HFF-Myc (cell line): ENCODE results near the gene HOXA2.

Experiments used
- DNase-seq: peaks from one replicate; pipeline ENCODE4 v3.0.0-alpha.2; 2011; ENCODE audit warnings: low read depth; ENCODE audit errors: extremely low read depth
- H3K4me3 ChIP-seq: replicated peaks from 2 replicates; pipeline ENCODE4 v1.5.1; 2011; ENCODE audit warnings: low read depth, mild to moderate bottlenecking, control low read depth, low read length
- TF ChIP-seq, protein P1 (sequence below): IDR thresholded peaks from 2 replicates; pipeline ENCODE4 v1.5.1; 2012; ENCODE audit warnings: mild to moderate bottlenecking, low read depth, low read length, control low read depth; ENCODE audit errors: missing control alignments

The HOXA2 gene

DNA sequence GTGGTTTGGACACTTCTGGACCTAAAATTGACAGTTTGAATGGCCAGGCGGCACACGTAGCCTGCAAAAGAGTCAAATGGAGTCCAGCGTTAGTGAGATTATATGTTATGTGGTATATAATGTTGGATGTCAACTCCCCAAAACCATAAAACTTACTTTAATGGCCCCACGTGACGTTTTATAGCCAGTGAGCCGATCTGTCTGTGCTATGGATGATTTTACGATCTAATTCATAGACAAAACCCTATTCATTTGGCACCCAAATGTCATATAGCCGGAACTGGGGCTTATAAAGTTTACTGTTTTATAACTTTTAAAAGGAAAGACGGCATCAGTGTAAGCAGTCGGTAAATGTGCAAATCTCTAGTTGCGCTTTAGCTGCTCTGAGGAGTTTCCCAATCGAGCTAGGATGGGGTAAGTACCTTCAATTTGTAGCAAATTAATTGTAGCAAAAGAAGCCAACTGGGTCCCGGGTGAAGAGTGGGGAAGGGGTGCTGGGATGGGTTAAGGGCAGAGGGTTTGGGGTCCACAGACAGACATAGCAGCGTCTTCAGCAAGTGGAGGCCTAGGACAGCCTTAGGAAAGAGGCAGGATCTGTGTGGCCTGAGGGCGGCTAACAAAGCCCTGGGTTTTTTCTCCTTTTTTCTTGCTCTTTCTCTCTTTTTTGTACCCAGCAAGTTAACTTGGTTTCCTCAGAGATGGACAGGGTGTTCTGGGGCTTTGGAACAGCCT, 37.8 kb upstream of the HOXA2 start:
- no peak overlapping the region for H3K4me3 ChIP-seq
- no peak for DNase-seq
- TF ChIP-seq, protein P1, sequence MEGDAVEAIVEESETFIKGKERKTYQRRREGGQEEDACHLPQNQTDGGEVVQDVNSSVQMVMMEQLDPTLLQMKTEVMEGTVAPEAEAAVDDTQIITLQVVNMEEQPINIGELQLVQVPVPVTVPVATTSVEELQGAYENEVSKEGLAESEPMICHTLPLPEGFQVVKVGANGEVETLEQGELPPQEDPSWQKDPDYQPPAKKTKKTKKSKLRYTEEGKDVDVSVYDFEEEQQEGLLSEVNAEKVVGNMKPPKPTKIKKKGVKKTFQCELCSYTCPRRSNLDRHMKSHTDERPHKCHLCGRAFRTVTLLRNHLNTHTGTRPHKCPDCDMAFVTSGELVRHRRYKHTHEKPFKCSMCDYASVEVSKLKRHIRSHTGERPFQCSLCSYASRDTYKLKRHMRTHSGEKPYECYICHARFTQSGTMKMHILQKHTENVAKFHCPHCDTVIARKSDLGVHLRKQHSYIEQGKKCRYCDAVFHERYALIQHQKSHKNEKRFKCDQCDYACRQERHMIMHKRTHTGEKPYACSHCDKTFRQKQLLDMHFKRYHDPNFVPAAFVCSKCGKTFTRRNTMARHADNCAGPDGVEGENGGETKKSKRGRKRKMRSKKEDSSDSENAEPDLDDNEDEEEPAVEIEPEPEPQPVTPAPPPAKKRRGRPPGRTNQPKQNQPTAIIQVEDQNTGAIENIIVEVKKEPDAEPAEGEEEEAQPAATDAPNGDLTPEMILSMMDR = no peak

DNA sequence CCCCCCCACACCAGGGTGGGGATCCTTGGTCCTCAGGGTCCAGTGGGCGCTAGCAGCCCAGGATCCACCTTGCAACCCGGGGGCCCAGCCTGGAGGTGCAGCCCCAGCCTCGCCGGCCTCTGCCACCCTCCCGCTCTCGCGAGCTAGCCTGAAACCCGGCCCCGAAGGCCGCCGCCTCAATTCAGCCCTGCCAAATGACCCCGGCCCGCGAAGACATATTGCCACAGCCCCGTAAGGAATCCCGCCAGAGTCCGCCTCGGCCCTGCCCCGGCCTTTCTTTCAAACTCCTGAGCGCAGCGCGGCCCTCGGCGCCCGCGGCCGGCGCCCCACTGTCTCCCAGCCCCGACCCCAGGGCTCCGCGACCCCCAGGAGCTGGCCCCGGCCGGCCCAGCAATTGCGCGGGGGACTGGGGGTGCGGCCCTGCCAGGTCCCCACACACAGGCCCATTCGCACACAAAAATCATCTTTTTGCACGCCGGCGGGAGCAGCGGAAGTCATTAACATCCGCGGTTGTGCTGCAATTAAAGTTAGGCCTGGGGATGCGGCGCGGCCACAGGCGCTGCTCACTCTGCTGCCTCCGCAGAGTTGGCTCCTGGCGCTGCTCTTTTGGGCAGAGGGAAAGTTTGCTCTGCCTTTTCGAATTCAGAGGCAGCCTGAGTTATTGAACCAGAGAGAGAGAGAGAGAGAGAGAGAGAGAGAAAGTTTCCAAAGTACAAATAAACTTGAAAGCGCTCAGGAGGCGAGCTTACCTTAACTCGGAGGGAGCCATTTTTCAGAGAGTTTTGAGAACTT, 37.0 kb upstream of the HOXA2 start:
- DNase-seq = no peak
- TF ChIP-seq, protein P1 = no peak
- no peak overlapping the region for H3K4me3 ChIP-seq

DNA sequence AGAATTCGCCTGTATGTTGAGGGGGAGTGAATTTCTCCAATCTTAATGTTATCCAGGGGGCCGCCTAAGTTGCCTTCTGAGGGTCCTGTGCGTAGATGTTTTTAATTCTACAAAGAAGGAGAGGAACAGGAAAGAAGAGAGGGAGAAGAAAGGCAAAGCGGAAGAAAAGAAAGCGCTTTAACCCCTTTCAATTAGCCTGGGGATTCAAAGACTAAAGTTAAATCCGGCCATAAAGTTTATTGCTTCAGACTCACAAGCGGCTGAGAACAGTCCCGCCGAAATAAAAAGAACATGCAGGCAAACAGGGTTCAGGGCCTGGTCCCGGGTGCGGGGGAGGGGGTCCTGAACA, 36.5 kb upstream of the HOXA2 start:
- TF ChIP-seq, protein P1 = no peak
- DNase-seq = no peak
- no peak overlapping the region for H3K4me3 ChIP-seq

DNA sequence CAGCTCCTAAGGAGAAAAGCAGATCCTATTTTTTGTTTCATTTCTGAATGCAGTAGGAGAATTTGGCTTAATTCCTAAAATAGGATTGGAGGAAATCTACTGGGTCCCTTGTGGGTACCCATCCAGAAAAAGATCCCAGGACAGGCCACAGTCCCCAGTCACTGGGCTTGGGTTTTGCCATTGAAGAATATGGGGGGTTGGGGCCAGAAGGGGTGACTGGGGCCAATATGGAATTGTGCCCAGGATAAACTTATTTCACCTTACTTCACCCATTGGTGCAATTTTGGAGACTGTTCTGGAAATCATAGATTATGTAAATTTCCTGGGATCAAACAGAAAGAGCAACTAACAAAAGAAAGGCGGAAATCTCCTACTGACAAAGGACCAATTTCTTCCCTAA, 36.0 kb upstream of the HOXA2 start:
- TF ChIP-seq, protein P1 = no peak
- no peak overlapping the region for H3K4me3 ChIP-seq
- no peak for DNase-seq

DNA sequence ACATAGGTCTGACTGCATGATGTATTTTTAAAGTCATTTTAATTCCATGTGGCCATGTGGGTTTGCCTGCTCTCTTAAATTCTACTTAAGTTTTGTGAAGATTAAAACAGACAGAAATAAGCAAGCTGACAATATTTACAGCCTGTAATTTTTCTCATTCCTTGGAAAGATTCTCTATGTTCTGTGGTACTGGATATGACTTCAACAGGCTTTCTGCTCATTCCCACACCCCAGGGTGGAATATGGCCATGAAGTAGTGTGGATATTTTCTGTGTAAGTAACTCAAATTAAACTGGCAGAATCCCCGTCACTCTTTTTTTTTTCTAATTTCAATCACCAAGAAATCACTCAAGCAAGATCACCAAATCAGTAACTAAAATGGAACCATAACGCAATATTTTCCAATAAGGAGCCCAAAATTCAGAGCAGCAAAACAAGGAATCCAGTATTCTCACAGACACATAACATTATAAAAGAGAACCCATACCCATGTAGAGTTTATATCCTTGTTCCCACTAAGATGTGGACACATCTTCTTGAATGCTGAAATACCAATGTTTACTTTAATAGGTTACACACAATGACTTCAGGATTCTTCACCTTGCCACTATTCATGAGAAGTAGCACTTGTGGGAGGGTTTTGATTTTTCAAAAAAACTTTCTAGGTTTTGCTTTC, 35.3 kb upstream of the HOXA2 start:
- TF ChIP-seq, protein P1 = no peak
- no peak overlapping the region for H3K4me3 ChIP-seq
- no peak for DNase-seq

DNA sequence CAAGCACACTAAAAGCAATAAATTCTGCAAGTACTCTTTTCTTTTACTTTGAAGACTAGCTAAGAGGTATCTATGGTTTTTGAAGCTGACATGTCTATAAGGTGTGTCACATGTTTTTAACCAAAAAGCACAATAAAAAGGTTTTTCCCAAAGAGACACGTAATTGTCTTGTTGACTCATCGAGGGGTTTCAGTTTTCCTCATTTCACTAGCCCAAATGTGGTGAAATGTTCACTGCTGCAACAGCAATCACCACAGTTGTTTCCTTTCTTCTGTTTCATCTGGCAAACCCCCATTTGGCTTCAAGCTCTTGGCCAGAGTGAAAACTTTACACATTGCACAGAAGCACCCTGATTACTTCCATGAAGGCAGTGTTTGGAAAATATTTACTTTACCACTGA, 31.9 kb upstream of the HOXA2 start:
- TF ChIP-seq, protein P1 = no peak

More for the DNA sequence above, 31.9 kb upstream of the HOXA2 start:
- no peak for DNase-seq
- H3K4me3 ChIP-seq = no peak overlapping the region
